22Rv1 (cell line): ENCODE measurements around the gene SKAP2.

ENCODE experiments used
- ZFX ChIP-seq: fragments of 450-650 bp; IDR thresholded peaks from 2 replicates; pipeline ENCODE4 v1.6.1; 2017; ENCODE audit warnings: antibody characterized with exemption, borderline replicate concordance
- TF ChIP-seq, protein P1 (sequence below): fragments of 450-650 bp; IDR thresholded peaks from 2 replicates; pipeline ENCODE4 v1.5.1; 2017; ENCODE audit warnings: mild to moderate bottlenecking

DNA sequence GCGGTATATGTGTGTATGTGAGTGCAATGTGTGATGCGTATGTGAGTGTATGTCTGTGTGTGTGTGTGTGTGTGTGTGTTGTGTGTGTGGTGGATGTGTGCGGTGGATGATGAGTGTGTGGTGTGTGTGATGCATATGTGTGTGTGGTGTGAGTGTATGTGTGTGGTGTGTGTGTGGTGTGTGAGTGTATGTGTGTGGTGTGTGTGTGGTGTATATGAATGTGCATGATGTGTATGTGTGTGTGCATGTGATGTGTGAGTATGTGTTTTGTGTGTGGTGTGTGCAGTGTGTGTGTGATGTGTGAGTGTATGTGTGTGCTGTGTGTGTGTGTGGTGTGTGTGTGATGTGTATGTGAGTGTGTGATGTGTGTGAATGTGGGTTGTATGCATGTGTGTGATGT is 222.0 kb downstream of the SKAP2 start:
- TF ChIP-seq, protein P1, sequence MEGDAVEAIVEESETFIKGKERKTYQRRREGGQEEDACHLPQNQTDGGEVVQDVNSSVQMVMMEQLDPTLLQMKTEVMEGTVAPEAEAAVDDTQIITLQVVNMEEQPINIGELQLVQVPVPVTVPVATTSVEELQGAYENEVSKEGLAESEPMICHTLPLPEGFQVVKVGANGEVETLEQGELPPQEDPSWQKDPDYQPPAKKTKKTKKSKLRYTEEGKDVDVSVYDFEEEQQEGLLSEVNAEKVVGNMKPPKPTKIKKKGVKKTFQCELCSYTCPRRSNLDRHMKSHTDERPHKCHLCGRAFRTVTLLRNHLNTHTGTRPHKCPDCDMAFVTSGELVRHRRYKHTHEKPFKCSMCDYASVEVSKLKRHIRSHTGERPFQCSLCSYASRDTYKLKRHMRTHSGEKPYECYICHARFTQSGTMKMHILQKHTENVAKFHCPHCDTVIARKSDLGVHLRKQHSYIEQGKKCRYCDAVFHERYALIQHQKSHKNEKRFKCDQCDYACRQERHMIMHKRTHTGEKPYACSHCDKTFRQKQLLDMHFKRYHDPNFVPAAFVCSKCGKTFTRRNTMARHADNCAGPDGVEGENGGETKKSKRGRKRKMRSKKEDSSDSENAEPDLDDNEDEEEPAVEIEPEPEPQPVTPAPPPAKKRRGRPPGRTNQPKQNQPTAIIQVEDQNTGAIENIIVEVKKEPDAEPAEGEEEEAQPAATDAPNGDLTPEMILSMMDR, result no peak
- no peak for TF ChIP-seq ZFX
